ENCODE results near the gene PIAS4. TPM values are rescaled to one million over a fixed set of nuclear protein-coding genes. Genes with fewer than 3 reads are reported as not detected.

PIAS4 gene
- total RNA-seq, 1 donor, result 23.8 TPM

- TF ChIP-seq, protein P1, sequence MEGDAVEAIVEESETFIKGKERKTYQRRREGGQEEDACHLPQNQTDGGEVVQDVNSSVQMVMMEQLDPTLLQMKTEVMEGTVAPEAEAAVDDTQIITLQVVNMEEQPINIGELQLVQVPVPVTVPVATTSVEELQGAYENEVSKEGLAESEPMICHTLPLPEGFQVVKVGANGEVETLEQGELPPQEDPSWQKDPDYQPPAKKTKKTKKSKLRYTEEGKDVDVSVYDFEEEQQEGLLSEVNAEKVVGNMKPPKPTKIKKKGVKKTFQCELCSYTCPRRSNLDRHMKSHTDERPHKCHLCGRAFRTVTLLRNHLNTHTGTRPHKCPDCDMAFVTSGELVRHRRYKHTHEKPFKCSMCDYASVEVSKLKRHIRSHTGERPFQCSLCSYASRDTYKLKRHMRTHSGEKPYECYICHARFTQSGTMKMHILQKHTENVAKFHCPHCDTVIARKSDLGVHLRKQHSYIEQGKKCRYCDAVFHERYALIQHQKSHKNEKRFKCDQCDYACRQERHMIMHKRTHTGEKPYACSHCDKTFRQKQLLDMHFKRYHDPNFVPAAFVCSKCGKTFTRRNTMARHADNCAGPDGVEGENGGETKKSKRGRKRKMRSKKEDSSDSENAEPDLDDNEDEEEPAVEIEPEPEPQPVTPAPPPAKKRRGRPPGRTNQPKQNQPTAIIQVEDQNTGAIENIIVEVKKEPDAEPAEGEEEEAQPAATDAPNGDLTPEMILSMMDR (IDR thresholded peaks at IDR 0.05; ENCODE audit: insufficient read depth, low read length), result no peak
- no peak overlapping the region for H3K4me3 ChIP-seq (ENCODE audit: low read depth, low read length)
- no peak for DNase-seq (ENCODE audit: low read depth)
Measured at GRCh38 chr19:4086411-4086867, 78.9 kb downstream of the PIAS4 start.

DNA sequence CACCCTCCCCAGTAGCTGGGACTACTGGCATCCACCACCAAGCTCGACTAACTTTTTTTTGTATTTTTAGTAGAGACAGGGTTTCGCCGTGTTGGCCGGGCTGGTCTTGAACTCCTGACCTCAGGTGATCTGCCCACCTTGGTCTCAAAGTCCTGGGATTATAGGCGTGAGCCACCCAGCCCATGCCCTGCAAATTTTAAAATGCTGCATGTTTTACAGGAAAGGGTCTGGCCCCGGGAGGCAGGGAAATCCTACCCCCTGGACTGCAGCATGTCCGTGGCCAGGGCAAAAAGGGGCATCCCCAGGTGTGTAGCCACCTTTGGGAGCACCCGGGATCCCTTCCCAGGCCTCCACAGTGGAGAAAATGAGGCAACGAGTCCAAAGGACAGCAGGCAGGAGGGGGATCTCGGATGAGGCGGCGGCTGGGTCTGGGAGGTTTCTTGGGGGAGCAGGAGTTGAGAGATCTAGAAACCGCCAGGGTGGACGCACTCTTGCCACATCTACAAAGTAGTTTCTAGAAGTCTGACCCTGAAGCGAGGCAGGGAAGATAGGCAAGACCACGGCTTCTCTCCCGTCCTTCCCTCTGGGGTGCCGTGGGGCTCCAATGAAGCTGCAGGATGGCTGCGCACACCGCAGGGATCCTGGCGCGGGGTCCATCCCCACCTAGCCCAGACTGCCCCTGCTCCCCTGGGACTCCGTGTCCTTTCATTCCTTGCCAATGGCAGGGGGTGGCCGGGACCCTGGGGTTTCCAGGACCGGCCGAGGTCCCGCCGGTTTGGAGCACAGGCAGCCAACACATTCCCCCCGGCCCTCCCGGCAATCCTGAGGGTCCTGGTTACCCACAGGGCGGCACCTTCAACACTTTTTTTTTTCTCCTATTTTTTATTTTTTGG, 80.5 kb downstream of the PIAS4 start:
- H3K4me3 ChIP-seq (ENCODE audit: low read depth, low read length), result no peak overlapping the region
- TF ChIP-seq, protein P1 (IDR thresholded peaks at IDR 0.05; ENCODE audit: insufficient read depth, low read length), result no peak
- no peak for DNase-seq (ENCODE audit: low read depth)

- DNase-seq (ENCODE audit: low read depth), result no peak
- TF ChIP-seq, protein P1 (IDR thresholded peaks at IDR 0.05; ENCODE audit: insufficient read depth, low read length), result no peak
Measured at GRCh38 chr19:4088975-4089374, 81.4 kb downstream of the PIAS4 start.

More at GRCh38 chr19:4088975-4089374, 81.4 kb downstream of the PIAS4 start:
- no peak overlapping the region for H3K4me3 ChIP-seq (ENCODE audit: low read depth, low read length)

Small RNA genes within 50 kb of the gene (small RNA-seq; reads per million reads assigned to genes)
- 17.1 reads per million, percentile 95 among the genes with 10 or more reads in this experiment for gene SNORD37

Other genes with a start within 250 kb of the PIAS4 start
- 15.5 and 39.5 TPM in 2 replicates for gene APBA3, start 246.0 kb upstream of the PIAS4 start, total RNA-seq (ENCODE audit: low replicate concordance)
- 38.8 and 60.5 TPM in 2 replicates for gene MRPL54, start 245.1 kb upstream of the PIAS4 start, total RNA-seq (ENCODE audit: low replicate concordance)
- not detected in 2 replicates for gene RAX2, start 235.5 kb upstream of the PIAS4 start, total RNA-seq (ENCODE audit: low replicate concordance)
- not detected in 2 replicates for gene MATK, start 221.4 kb upstream of the PIAS4 start, total RNA-seq (ENCODE audit: low replicate concordance)
- gene ZFR2, start 138.7 kb upstream of the PIAS4 start, total RNA-seq (ENCODE audit: low replicate concordance), result not detected in 2 replicates
- gene ATCAY, start 127.1 kb upstream of the PIAS4 start, total RNA-seq (ENCODE audit: low replicate concordance), result not detected in 2 replicates
- gene NMRK2, start 74.7 kb upstream of the PIAS4 start, total RNA-seq (ENCODE audit: low replicate concordance), result not detected in 2 replicates
- 64.7 and 82.8 TPM in 2 replicates for gene DAPK3, start 36.6 kb upstream of the PIAS4 start, total RNA-seq (ENCODE audit: low replicate concordance)
- gene EEF2, start 22.3 kb upstream of the PIAS4 start, total RNA-seq (ENCODE audit: low replicate concordance), result 1,127 and 1,964 TPM in 2 replicates
- gene ZBTB7A, start 59.2 kb downstream of the PIAS4 start, total RNA-seq (ENCODE audit: low replicate concordance), result 23.5 and 31.6 TPM in 2 replicates
- gene MAP2K2, start 116.4 kb downstream of the PIAS4 start, total RNA-seq (ENCODE audit: low replicate concordance), result 177 and 215 TPM in 2 replicates
- not detected in 2 replicates for gene CREB3L3, start 145.9 kb downstream of the PIAS4 start, total RNA-seq (ENCODE audit: low replicate concordance)
- gene SIRT6, start 174.8 kb downstream of the PIAS4 start, total RNA-seq (ENCODE audit: low replicate concordance), result 12.6 and 14.7 TPM in 2 replicates
- gene ANKRD24, start 175.0 kb downstream of the PIAS4 start, total RNA-seq (ENCODE audit: low replicate concordance), result 0.99 and 5.1 TPM in 2 replicates
- gene EBI3, start 221.8 kb downstream of the PIAS4 start, total RNA-seq (ENCODE audit: low replicate concordance), result 0.33 TPM in 1 of 2 replicates, not detected in the other
- gene YJU2, start 239.3 kb downstream of the PIAS4 start, total RNA-seq (ENCODE audit: low replicate concordance), result 16.8 and 17.2 TPM in 2 replicates